ENCODE data around the gene COL13A1. TPM values are rescaled to one million over a fixed set of nuclear protein-coding genes. Genes with fewer than 3 reads are reported as not detected.

The COL13A1 gene
- total and polyA plus RNA-seq, 2 experiments from 2014 or later = 57.2 to 150 TPM

- no peak for TF ChIP-seq CTCF (IDR thresholded peaks at IDR 0.05; ENCODE audit: low read depth, low read length)
- H3K9me3 ChIP-seq (ENCODE audit: low read depth) = no peaks in the 10 kb centered on the region
- peaks cover 26% of the 10 kb centered on the region for H3K27me3 ChIP-seq
- H3K27ac ChIP-seq = no peak overlapping the region
- no peak for DNase-seq (ENCODE audit: low read depth in 1 of 2, low spot score in 1 of 2)
- H3K4me1 ChIP-seq (ENCODE audit: low read depth) = no peaks in the 10 kb centered on the region
- no peak overlapping the region for H3K4me3 ChIP-seq
- no peaks in the 10 kb centered on the region for H3K36me3 ChIP-seq
Measured at GRCh38 chr10:69780077-69780476, 21.6 kb upstream of the COL13A1 start.

GRCh38 chr10:69781576-69781975, 20.1 kb upstream of the COL13A1 start:
- H3K27ac ChIP-seq = no peak overlapping the region
- DNase-seq (ENCODE audit: low read depth in 1 of 2, low spot score in 1 of 2) = no peak
- H3K36me3 ChIP-seq = no peaks in the 10 kb centered on the region
- no peaks in the 10 kb centered on the region for H3K9me3 ChIP-seq (ENCODE audit: low read depth)
- H3K4me1 ChIP-seq (ENCODE audit: low read depth) = no peaks in the 10 kb centered on the region
- TF ChIP-seq CTCF (IDR thresholded peaks at IDR 0.05; ENCODE audit: low read depth, low read length) = no peak
- H3K4me3 ChIP-seq = no peak overlapping the region
- H3K27me3 ChIP-seq = peaks cover 26% of the 10 kb centered on the region

- no peaks in the 10 kb centered on the region for H3K4me1 ChIP-seq (ENCODE audit: low read depth)
Measured at GRCh38 chr10:69783515-69783914, 18.2 kb upstream of the COL13A1 start.

GRCh38 chr10:69786791-69787190, 14.9 kb upstream of the COL13A1 start:
- peaks cover 14% of the 10 kb centered on the region for H3K27me3 ChIP-seq

More at GRCh38 chr10:69783515-69783914, 18.2 kb upstream of the COL13A1 start:
- Histone ChIP-seq H3K36me3 (no peaks in the 10 kb centered on the region), H3K27ac (no peak overlapping the region), H3K4me3 (no peak overlapping the region), H3K9me3 (ENCODE audit: low read depth) (no peaks in the 10 kb centered on the region), H3K27me3 (peaks cover 26% of the 10 kb centered on the region)
- TF ChIP-seq CTCF (IDR thresholded peaks at IDR 0.05; ENCODE audit: low read depth, low read length) = peak; percentile 10
- DNase-seq (ENCODE audit: low read depth in 1 of 2, low spot score in 1 of 2) = no peak

GRCh38 chr10:69787681-69788080, 14.0 kb upstream of the COL13A1 start:
- Histone ChIP-seq H3K27ac (no peak overlapping the region), H3K4me1 (ENCODE audit: low read depth) (peaks cover 5% of the 10 kb centered on the region), H3K36me3 (no peaks in the 10 kb centered on the region), H3K9me3 (ENCODE audit: low read depth) (no peaks in the 10 kb centered on the region), H3K27me3 (peaks cover 5% of the 10 kb centered on the region), H3K4me3 (no peak overlapping the region)
- no peak for DNase-seq (ENCODE audit: low read depth in 1 of 2, low spot score in 1 of 2)
- TF ChIP-seq CTCF (IDR thresholded peaks at IDR 0.05; ENCODE audit: low read depth, low read length) = no peak

More at GRCh38 chr10:69786791-69787190, 14.9 kb upstream of the COL13A1 start:
- H3K4me1 ChIP-seq (ENCODE audit: low read depth) = no peaks in the 10 kb centered on the region
- peak in 1 of 2 donors; percentile 74 for DNase-seq (ENCODE audit: low read depth in 1 of 2, low spot score in 1 of 2)
- peak; percentile 52 for TF ChIP-seq CTCF (IDR thresholded peaks at IDR 0.05; ENCODE audit: low read depth, low read length)
- H3K4me3 ChIP-seq = no peak overlapping the region
- H3K9me3 ChIP-seq (ENCODE audit: low read depth) = no peaks in the 10 kb centered on the region
- H3K36me3 ChIP-seq = no peaks in the 10 kb centered on the region
- no peak overlapping the region for H3K27ac ChIP-seq

- Histone ChIP-seq H3K36me3 (no peaks in the 10 kb centered on the region), H3K9me3 (ENCODE audit: low read depth) (no peaks in the 10 kb centered on the region), H3K27ac (no peak overlapping the region), H3K4me3 (no peak overlapping the region), H3K4me1 (ENCODE audit: low read depth) (peaks cover 13% of the 10 kb centered on the region), H3K27me3 (no peaks in the 10 kb centered on the region)
- no peak for DNase-seq (ENCODE audit: low read depth in 1 of 2, low spot score in 1 of 2)
- TF ChIP-seq CTCF (IDR thresholded peaks at IDR 0.05; ENCODE audit: low read depth, low read length) = peak; percentile 90
Measured at GRCh38 chr10:69789164-69789576, 12.5 kb upstream of the COL13A1 start.
